ENCODE results near the gene HOXC9.

HOXC9 gene

GRCh38 chr12:53989227-53990113 is 10.5 kb upstream of the HOXC9 start:
- DNase-seq, result peak; percentile 23

GRCh38 chr12:53990311-53991076 is 9.5 kb upstream of the HOXC9 start:
- DNase-seq, result no peak

- no peak for DNase-seq
These were observed 8.9 kb upstream of the HOXC9 start for GRCh38 chr12:53991077-53991460.

GRCh38 chr12:53992377-53992889 is 7.5 kb upstream of the HOXC9 start:
- no peak for DNase-seq

- DNase-seq, result no peak
These were observed 6.6 kb upstream of the HOXC9 start for GRCh38 chr12:53993162-53994008.

- DNase-seq, result no peak
These were observed 6.0 kb upstream of the HOXC9 start for GRCh38 chr12:53994009-53994263.

GRCh38 chr12:53994264-53995001 is 5.5 kb upstream of the HOXC9 start:
- no peak for DNase-seq

GRCh38 chr12:53995002-53995377 is 5.0 kb upstream of the HOXC9 start:
- DNase-seq, result no peak

GRCh38 chr12:53995378-53996239 is 4.4 kb upstream of the HOXC9 start:
- no peak for DNase-seq

GRCh38 chr12:53996240-53997203 is 3.4 kb upstream of the HOXC9 start:
- no peak for DNase-seq

- DNase-seq, result no peak
These were observed 2.5 kb upstream of the HOXC9 start for GRCh38 chr12:53997204-53998109.

- no peak for DNase-seq
These were observed 1.7 kb upstream of the HOXC9 start for GRCh38 chr12:53998110-53998899.

- DNase-seq, result no peak
These were observed 1.1 kb upstream of the HOXC9 start for GRCh38 chr12:53998900-53999236.

GRCh38 chr12:53999559-54000115 is 324 bp upstream of the HOXC9 start:
- no peak for DNase-seq

- DNase-seq, result no peak
These were observed 1.6 kb downstream of the HOXC9 start for GRCh38 chr12:54001283-54002187.

GRCh38 chr12:54002278-54002914 is 2.4 kb downstream of the HOXC9 start:
- no peak for DNase-seq

Measured in CD4-positive, alpha-beta T cell treated with Interleukin-4 for 4 hours (primary cell).